ENCODE measurements around the gene SIAH2. TPM values are rescaled to one million over a fixed set of nuclear protein-coding genes. Genes with fewer than 3 reads are reported as not detected.

SIAH2 gene
- total and polyA plus RNA-seq, 2 of the 8 experiments (the other 6 are each of a cell fraction or from before 2014, with no cell fraction given): 23.9 to 34.2 TPM

- no peak overlapping the region for H3K27ac ChIP-seq (ENCODE audit: low read depth, low read length)
- ChIA-PET POLR2A (ENCODE audit: partially characterized antibody) (no interaction called here), CTCF (ENCODE audit: partially characterized antibody) (interaction anchor here (0.8 to 1.9 kb wide), 9 partner anchors 8 to 90 kb away, joined by 3 to 8 read pairs (median 4); no protein-coding TSS in a partner anchor)
- H4K91ac ChIP-seq (replicated peaks; ENCODE audit: insufficient read length, low read length): no peak overlapping the region
- H2BK120ac ChIP-seq (replicated peaks; ENCODE audit: low read depth, low read length): no peak overlapping the region
- H2BK12ac ChIP-seq (ENCODE audit: low read depth, low read length): no peak overlapping the region
- H3K4me1 ChIP-seq (replicated peaks in 1 of 4; ENCODE audit: control insufficient read depth in 3 of 4, insufficient read depth in 4 of 4, low read length in 3 of 4): peaks cover 0 to 2% (median 0%) of the 10 kb centered on the region in 4 experiments; a peak in 2 of 7 replicates
- H3K4me3 ChIP-seq (ENCODE audit: extremely low read depth in 1 of 4, insufficient read depth in 2 of 4, low read depth in 3 of 4, low read length in 4 of 4): no peak overlapping the region
- H2BK15ac ChIP-seq (ENCODE audit: low read length): no peak overlapping the region
- no peak overlapping the region for H2BK20ac ChIP-seq (ENCODE audit: low read length)
- no peaks in the 10 kb centered on the region for H3K36me3 ChIP-seq (ENCODE audit: control insufficient read depth in 2 of 4, insufficient read depth in 4 of 4, low read length in 3 of 4)
- no peak overlapping the region for H3K4me2 ChIP-seq (ENCODE audit: insufficient read depth in 1 of 2, low read depth in 2 of 2, low read length in 2 of 2)
- no peak overlapping the region for H3K9ac ChIP-seq (replicated peaks in 1 of 4; ENCODE audit: extremely low read depth in 1 of 4, low read depth in 3 of 4, low read length in 3 of 4)
- no peak overlapping the region for H3K14ac ChIP-seq (ENCODE audit: insufficient read length)
- H3K9me3 ChIP-seq (ENCODE audit: insufficient read depth in 2 of 2, low read depth in 1 of 2, low read length in 1 of 2): no peaks in the 10 kb centered on the region
- H2BK5ac ChIP-seq (ENCODE audit: low read depth, low read length): no peak overlapping the region
- H3K79me2 ChIP-seq (ENCODE audit: control insufficient read depth in 1 of 2, insufficient read depth in 2 of 2, low read length in 2 of 2): no peaks in the 10 kb centered on the region; a peak in 1 of 4 replicates
- no peak overlapping the region for H3K56ac ChIP-seq (replicated peaks; ENCODE audit: insufficient read length, low read depth, low read length)
- 94% methylated on average over 7 of the region's 7 CpGs; no CpG with 5 or more reads in 1 of the 2 experiments for WGBS, 2 experiments (ENCODE audit: extremely low coverage in 1 of 2, insufficient coverage in 1 of 2, insufficient read length in 1 of 2, insufficient replicate concordance in 2 of 2, low coverage in 1 of 2, low lambda C conversion rate in 2 of 2, missing lambda C conversion rate in 1 of 2)
- FAIRE-seq: no peak
- H3K27me3 ChIP-seq (replicated peaks in 1 of 4; ENCODE audit: control insufficient read depth in 3 of 4, extremely low read depth in 1 of 4, insufficient read depth in 3 of 4, low read length in 3 of 4): no peaks in the 10 kb centered on the region
- no peak overlapping the region for H3K23ac ChIP-seq (ENCODE audit: insufficient read length)
- H3K4ac ChIP-seq (replicated peaks; ENCODE audit: insufficient read length, low read depth, low read length): no peak overlapping the region
- H3K23me2 ChIP-seq (ENCODE audit: low read depth, low read length): no peaks in the 10 kb centered on the region; the same call in 1 of the 2 replicates
- H4K20me1 ChIP-seq (replicated peaks in 1 of 2; ENCODE audit: control insufficient read depth in 1 of 2, insufficient read depth in 2 of 2, low read length in 2 of 2): no peaks in the 10 kb centered on the region
- H2AFZ ChIP-seq (ENCODE audit: low read length): no peak overlapping the region
- no peak overlapping the region for H4K8ac ChIP-seq (ENCODE audit: extremely low read depth, insufficient read depth, low read length)
- H4K5ac ChIP-seq (ENCODE audit: insufficient read length, low read depth, low read length): no peak overlapping the region
- no peak for DNase-seq (ENCODE audit: low read depth in 1 of 2, low spot score in 2 of 2)
- H3K79me1 ChIP-seq (ENCODE audit: low read depth, low read length): peaks cover 8% of the 10 kb centered on the region
- no peak overlapping the region for H3K18ac ChIP-seq (ENCODE audit: extremely low read depth, low read length)
- no peak overlapping the region for H2AK5ac ChIP-seq (ENCODE audit: low read depth, low read length)
- TF ChIP-seq POU5F1 (IDR thresholded peaks at IDR 0.05; ENCODE audit: low read depth, low read length) (no peak), SIRT6 (IDR thresholded peaks at IDR 0.05; ENCODE audit: low read length) (no peak), FOSL1 (IDR thresholded peaks at IDR 0.05; ENCODE audit: insufficient read depth, low read depth, low read length) (no peak), NANOG (IDR thresholded peaks at IDR 0.05; ENCODE audit: insufficient read depth, low read depth, low read length, poor library complexity, severe bottlenecking) (no peak), ATF3 (IDR thresholded peaks at IDR 0.05; ENCODE audit: insufficient read depth, low read depth, low read length) (no peak), KDM5A (IDR thresholded peaks at IDR 0.05; ENCODE audit: low read length) (no peak), SUZ12 (IDR thresholded peaks at IDR 0.05; ENCODE audit: low read length) (no peak), ATF2 (IDR thresholded peaks at IDR 0.05; ENCODE audit: low read length) (no peak), RXRA (IDR thresholded peaks at IDR 0.05; ENCODE audit: insufficient read depth, low read depth, low read length) (no peak), TCF12 (IDR thresholded peaks at IDR 0.05; ENCODE audit: low read depth, low read length) (no peak)
Observed at GRCh38 chr3:150746791-150747590, 16.0 kb downstream of the SIAH2 start.
